Transverse colon (tissue), 4 donors: ENCODE data around the gene OSBPL3. TPM values are rescaled to one million over a fixed set of nuclear protein-coding genes. Genes with fewer than 3 reads are reported as not detected.

Experiments used
- DNase-seq: peaks from one replicate; pipeline ENCODE4 v3.0.0-alpha.2; 2019
- H3K27ac ChIP-seq, 4 donors: fragments of 200-600 bp; sonication (generic); 2 replicates each; pipeline ENCODE4 v1.5.1; 2016 to 2018; ENCODE audit warnings: inconsistent platforms in 4 of 4
- H3K27me3 ChIP-seq: fragments of 200-600 bp; sonication (generic); 2 replicates; pipeline ENCODE4 v1.5.1; 2017; ENCODE audit warnings: inconsistent platforms
- H3K36me3 ChIP-seq, 4 donors: fragments of 200-600 bp; sonication (generic); 2 replicates each; pipeline ENCODE4 v1.5.1; 2017 to 2019; ENCODE audit warnings: inconsistent platforms in 4 of 4
- H3K4me1 ChIP-seq, 4 donors: fragments of 200-600 bp; sonication (generic); 2 replicates each; pipeline ENCODE4 v1.5.1; 2017 to 2020; ENCODE audit warnings: inconsistent platforms in 4 of 4
- H3K4me3 ChIP-seq, 4 donors: fragments of 200-600 bp; sonication (generic); 1 replicate in 1 of 4; 2 replicates in 3 of 4; pipeline versions ENCODE4 v1.5.1 to v1.6.1; 2017 to 2019; ENCODE audit warnings: inconsistent platforms in 4 of 4
- H3K9me3 ChIP-seq, 2 donors: fragments of 200-600 bp; sonication (generic); 2 replicates each; pipeline ENCODE4 v1.5.1; 2017 to 2019; ENCODE audit warnings: inconsistent platforms in 2 of 2
- EP300 ChIP-seq: sonication (generic); formaldehyde crosslinking; IDR thresholded peaks from one replicate; pipeline ENCODE4 v1.6.1; 2017; ENCODE audit warnings: antibody characterized with exemption, low read depth
- POLR2A ChIP-seq: fragments of 450-650 bp; IDR thresholded peaks from one replicate; pipeline ENCODE4 v1.6.1; 2016; ENCODE audit warnings: antibody characterized with exemption, mild to moderate bottlenecking, moderate library complexity
- POLR2AphosphoS5 ChIP-seq, 3 donors: sonication (generic); formaldehyde crosslinking; IDR thresholded peaks; one replicate each; pipeline ENCODE4 v1.6.1; 2016; ENCODE audit warnings: antibody characterized with exemption in 3 of 3
- WGBS, 2 donors: methylation state at CpG; one replicate each; pipeline ENCODE4 v1.1.5; 2018; ENCODE audit warnings: low coverage in 1 of 2; 5-methylcytosine and 5-hydroxymethylcytosine counted together
- in situ Hi-C, 4 donors: fragments of 200-750 bp; cut with MboI; loops; one replicate each; pipeline versions ENCODE4 v1.15.0 to v1.15.1; 2017; ENCODE audit warnings: low sequenced_read_pairs in 3 of 4, low pct_ligation_motif_present in 1 of 4, low pct_unique_long_range_greater_than_20kb in 1 of 4
- intact Hi-C: fragments of 100-400 bp; cut with DNase I; formaldehyde crosslinking; loops from one replicate; pipeline ENCODE4 v1.15.1; 2023; ENCODE audit warnings: low total_unique reads
- total RNA-seq, 4 donors: library from RNA; depleted of rRNA; stranded (reverse); fragments of >200 nt; gene quantifications; one replicate each; pipeline ENCODE4 v1.1.0, GENCODE V29; 2016
- TF ChIP-seq, protein P1 (sequence below), 5 experiments: fragments of 200-600 bp in 3 of 5; fragments of 450-650 bp in 2 of 5; sonication (generic) in 3 of 5; IDR thresholded peaks; 1 replicate in 2 of 5; 2 replicates in 3 of 5; pipeline ENCODE4 v1.5.1; 2016 to 2017; ENCODE audit warnings: antibody characterized with exemption in 5 of 5, inconsistent platforms in 3 of 5, mild to moderate bottlenecking in 2 of 5, moderate library complexity in 1 of 5

Gene OSBPL3
- total RNA-seq, 4 donors from 2014 or later, result 6.7 to 20.6 (median 8.0) TPM

DNA sequence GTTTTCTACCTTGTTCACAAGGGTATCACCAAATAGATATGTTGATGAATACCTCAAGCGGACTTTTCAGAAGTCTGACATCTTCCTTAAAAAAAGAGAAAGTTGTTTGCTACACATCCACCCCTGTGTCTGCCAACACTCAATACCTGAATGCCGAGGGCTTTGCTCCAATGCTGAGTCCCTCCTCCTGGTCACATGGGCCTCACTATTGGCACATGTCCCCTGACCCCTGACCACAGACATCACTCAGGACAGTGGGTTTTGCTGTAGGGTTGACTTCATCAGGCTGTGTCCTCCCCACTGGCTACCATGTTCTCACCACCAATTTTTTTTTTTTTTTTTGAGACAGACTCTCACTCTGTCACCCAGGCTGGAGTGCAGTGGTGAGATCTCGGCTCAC, 76.4 kb downstream of the OSBPL3 start:
- no peak overlapping the region for H3K4me3 ChIP-seq
- no peaks in the 10 kb centered on the region for H3K4me1 ChIP-seq
- TF ChIP-seq POLR2A, result no peak
- TF ChIP-seq, protein P1, sequence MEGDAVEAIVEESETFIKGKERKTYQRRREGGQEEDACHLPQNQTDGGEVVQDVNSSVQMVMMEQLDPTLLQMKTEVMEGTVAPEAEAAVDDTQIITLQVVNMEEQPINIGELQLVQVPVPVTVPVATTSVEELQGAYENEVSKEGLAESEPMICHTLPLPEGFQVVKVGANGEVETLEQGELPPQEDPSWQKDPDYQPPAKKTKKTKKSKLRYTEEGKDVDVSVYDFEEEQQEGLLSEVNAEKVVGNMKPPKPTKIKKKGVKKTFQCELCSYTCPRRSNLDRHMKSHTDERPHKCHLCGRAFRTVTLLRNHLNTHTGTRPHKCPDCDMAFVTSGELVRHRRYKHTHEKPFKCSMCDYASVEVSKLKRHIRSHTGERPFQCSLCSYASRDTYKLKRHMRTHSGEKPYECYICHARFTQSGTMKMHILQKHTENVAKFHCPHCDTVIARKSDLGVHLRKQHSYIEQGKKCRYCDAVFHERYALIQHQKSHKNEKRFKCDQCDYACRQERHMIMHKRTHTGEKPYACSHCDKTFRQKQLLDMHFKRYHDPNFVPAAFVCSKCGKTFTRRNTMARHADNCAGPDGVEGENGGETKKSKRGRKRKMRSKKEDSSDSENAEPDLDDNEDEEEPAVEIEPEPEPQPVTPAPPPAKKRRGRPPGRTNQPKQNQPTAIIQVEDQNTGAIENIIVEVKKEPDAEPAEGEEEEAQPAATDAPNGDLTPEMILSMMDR (IDR thresholded peaks at IDR 0.05), result no peak
- no peak for TF ChIP-seq EP300
- no peak for TF ChIP-seq POLR2AphosphoS5 (IDR thresholded peaks at IDR 0.05)
- H3K27me3 ChIP-seq, result no peaks in the 10 kb centered on the region
- H3K27ac ChIP-seq, result no peak overlapping the region
- no peaks in the 10 kb centered on the region for H3K9me3 ChIP-seq
- whole genome bisulfite sequencing, 2 donors, result 99 to 100% methylated on average over 1 to 3 of the region's 3 CpGs
- DNase-seq, result no peak
- in situ Hi-C loops, result no loop called here
- H3K36me3 ChIP-seq, result no peaks in the 10 kb centered on the region
- intact Hi-C loops, result no loop called here

DNA sequence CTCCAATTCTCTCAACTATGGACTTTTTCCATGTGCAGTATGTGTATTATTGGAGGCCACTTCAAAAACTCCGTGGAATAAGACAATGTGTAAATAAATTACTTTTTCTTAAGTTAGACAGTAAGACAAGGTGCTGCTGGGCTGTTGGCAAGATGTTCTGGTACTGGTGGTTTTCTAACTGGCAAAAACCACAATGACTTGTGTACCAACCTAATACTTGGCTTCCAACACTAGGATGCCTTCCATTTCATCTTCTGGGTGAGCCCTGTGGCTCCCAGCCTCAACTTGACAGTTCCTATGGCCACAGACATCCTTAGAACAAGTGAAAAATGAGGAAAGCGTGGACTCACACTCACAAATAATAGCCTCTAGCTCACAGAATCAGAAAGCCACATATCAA, 77.0 kb downstream of the OSBPL3 start:
- in situ Hi-C loops (no loop called here), intact Hi-C loops (no loop called here)
- Histone ChIP-seq H3K4me1 (no peaks in the 10 kb centered on the region), H3K27ac (no peak overlapping the region), H3K27me3 (no peaks in the 10 kb centered on the region), H3K36me3 (no peaks in the 10 kb centered on the region), H3K9me3 (no peaks in the 10 kb centered on the region), H3K4me3 (no peak overlapping the region)
- TF ChIP-seq EP300 (no peak), POLR2A (no peak)
- 88 to 100% methylated on average over 1 to 2 of the region's 2 CpGs for WGBS, 2 donors
- no peak for DNase-seq

DNA sequence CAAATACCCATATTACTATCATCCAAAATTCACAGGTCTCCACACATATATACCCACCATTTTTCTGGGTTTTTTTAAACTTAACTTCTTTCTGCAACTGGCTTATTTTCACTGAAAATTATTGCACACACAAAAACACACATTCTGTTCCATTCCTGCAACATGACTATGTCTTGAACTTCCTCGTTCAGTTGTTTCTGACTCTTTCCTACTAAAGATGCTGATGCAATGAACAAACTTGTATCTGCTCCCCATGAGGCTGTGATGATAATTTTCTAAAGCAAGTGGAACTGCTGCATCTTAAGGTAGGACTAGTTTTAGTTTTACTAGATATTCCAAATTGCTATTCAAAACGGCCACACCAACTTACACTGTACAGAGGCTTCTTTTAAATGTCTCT, 77.7 kb downstream of the OSBPL3 start:
- Histone ChIP-seq H3K27me3 (no peaks in the 10 kb centered on the region), H3K4me3 (no peak overlapping the region), H3K36me3 (no peaks in the 10 kb centered on the region), H3K9me3 (no peaks in the 10 kb centered on the region), H3K27ac (no peak overlapping the region), H3K4me1 (no peaks in the 10 kb centered on the region)
- DNase-seq, result no peak
- WGBS, 2 donors, result 71 to 83% methylated on average over 2 of the region's 2 CpGs
- in situ Hi-C loops (no loop called here), intact Hi-C loops (no loop called here)
- TF ChIP-seq, protein P1 (IDR thresholded peaks at IDR 0.05), result no peak
- TF ChIP-seq POLR2AphosphoS5 (IDR thresholded peaks at IDR 0.05) (no peak), POLR2A (no peak), EP300 (no peak)

DNA sequence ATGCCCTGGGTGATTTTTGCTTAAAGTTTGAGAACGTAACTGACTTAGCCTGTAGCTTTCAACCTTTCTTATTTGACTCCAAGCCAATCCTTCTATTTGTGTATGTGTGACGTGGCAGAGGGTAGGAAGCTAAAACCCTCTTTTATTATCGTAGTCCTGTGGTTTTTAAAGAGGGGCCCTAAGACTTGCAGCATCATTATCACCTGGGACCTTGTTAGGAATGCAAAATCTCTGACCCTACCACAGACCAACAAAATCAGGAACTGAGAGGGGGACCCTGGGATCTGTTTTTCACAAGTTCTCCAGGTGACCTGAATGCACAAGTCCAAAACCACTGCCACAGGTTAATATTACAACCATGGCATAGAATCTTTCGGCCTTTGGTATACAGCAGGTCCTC, 80.1 kb downstream of the OSBPL3 start:
- H3K4me1 ChIP-seq, result no peaks in the 10 kb centered on the region
- no peak for DNase-seq
- no peaks in the 10 kb centered on the region for H3K9me3 ChIP-seq
- H3K27ac ChIP-seq, result peak overlapping the region in 1 of 4 donors; percentile 1
- no peaks in the 10 kb centered on the region for H3K36me3 ChIP-seq
- 70 to 76% methylated on average over 3 to 4 of the region's 4 CpGs for WGBS, 2 donors
- in situ Hi-C loops (no loop called here), intact Hi-C loops (no loop called here)
- TF ChIP-seq EP300, result no peak
- TF ChIP-seq POLR2AphosphoS5 (IDR thresholded peaks at IDR 0.05), result no peak
- TF ChIP-seq, protein P1 (IDR thresholded peaks at IDR 0.05), result no peak
- no peak for TF ChIP-seq POLR2A
- H3K4me3 ChIP-seq, result no peak overlapping the region
- no peaks in the 10 kb centered on the region for H3K27me3 ChIP-seq

DNA sequence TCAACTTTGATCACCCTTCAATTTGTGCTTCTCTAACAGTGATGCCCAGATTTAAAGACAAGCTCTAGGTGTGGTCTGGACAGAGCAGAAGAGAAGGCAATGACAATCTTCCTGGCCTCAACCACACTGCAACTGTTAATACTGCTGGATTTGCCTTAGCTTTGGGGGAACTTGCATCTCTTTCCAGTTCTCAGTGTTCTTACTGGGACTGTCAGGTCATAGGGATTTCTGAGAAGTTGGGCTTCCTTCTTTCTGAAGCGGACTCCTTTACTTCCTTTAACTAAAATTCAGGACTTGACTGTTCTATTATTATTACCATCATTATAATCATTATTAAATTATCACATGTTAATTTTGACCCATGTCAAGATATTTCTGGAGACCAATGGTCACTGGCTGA, 80.8 kb downstream of the OSBPL3 start:
- Histone ChIP-seq H3K27ac (peak overlapping the region in 1 of 4 donors; percentile 14), H3K27me3 (no peaks in the 10 kb centered on the region), H3K36me3 (no peaks in the 10 kb centered on the region), H3K9me3 (no peaks in the 10 kb centered on the region), H3K4me1 (no peaks in the 10 kb centered on the region), H3K4me3 (no peak overlapping the region)
- TF ChIP-seq POLR2AphosphoS5 (IDR thresholded peaks at IDR 0.05), result no peak
- TF ChIP-seq POLR2A, result no peak
- TF ChIP-seq, protein P1 (IDR thresholded peaks at IDR 0.05), result no peak
- TF ChIP-seq EP300, result no peak
- in situ Hi-C loops, result no loop called here
- 75 to 100% methylated on average over 1 of the region's 1 CpG for WGBS, 2 donors
- DNase-seq, result no peak
- intact Hi-C loops, result no loop called here
